ENCODE measurements around the gene ALPK1.

The ALPK1 gene

DNA sequence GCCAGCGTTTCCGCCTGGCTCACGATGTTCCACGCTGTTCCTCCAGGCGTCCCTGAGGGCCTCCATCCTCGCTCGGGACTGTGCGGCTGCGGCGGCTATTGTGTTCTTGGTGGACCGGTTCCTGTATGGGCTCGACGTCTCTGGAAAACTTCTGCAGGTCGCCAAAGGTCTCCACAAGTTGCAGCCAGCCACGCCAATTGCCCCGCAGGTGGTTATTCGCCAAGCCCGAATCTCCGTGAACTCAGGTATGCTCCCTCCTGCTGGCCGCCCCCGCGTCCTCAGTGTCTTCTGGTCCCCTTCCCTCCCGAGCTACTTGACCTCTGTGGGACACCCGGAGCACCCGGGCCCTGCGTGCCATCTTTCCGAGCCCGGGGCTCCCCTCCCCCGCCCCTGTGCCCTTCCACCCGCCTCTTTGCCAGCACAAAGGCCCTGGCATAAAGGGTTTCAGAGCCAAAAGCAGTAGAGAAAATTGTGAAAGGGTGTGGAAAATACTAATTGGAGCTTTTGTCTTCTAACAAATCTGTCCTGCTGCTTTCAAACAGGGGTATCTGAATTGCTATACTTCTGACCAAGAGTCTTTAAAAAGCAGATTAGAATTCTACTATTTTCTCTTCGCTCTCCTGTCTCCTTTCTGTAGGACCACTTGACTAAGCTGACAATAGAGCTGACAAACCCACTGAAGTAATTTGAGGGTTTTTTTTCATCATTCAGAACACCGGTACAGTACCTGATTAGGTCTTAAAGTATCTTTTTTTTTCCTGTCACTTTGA lies 114.8 kb downstream of the ALPK1 start:
- TF ChIP-seq, protein P1, sequence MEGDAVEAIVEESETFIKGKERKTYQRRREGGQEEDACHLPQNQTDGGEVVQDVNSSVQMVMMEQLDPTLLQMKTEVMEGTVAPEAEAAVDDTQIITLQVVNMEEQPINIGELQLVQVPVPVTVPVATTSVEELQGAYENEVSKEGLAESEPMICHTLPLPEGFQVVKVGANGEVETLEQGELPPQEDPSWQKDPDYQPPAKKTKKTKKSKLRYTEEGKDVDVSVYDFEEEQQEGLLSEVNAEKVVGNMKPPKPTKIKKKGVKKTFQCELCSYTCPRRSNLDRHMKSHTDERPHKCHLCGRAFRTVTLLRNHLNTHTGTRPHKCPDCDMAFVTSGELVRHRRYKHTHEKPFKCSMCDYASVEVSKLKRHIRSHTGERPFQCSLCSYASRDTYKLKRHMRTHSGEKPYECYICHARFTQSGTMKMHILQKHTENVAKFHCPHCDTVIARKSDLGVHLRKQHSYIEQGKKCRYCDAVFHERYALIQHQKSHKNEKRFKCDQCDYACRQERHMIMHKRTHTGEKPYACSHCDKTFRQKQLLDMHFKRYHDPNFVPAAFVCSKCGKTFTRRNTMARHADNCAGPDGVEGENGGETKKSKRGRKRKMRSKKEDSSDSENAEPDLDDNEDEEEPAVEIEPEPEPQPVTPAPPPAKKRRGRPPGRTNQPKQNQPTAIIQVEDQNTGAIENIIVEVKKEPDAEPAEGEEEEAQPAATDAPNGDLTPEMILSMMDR (IDR thresholded peaks at IDR 0.05; ENCODE audit: borderline replicate concordance, control extremely low read depth, extremely low read depth, insufficient read depth, missing control alignments): no peak
- in situ Hi-C loops (cut with MboI; ENCODE audit: low sequenced_read_pairs, unreplicated experiment): no loop called here
- no peak for DNase-seq (ENCODE audit: low spot score)

DNA sequence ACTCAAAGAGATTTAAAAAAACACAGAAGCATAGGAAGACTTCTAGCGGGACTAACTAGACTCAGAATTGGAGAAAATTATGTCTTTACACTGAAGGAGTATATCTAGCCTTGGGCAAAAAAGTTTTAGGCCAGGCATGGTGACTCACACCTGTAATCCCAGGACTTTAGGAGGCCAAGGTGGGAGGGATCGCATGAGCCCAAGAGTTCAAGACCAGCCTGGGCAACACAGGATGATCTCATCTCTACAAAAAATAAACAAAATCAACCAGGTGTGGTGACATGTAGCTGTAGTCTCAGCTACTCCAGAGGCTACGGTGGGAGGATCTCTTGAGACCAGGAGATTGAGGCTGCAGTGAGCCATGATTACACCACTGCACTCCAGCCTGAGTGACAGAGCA lies 119.3 kb downstream of the ALPK1 start:
- DNase-seq (ENCODE audit: low spot score): no peak
- in situ Hi-C loops (cut with MboI; ENCODE audit: low sequenced_read_pairs, unreplicated experiment): no loop called here
- TF ChIP-seq, protein P1 (IDR thresholded peaks at IDR 0.05; ENCODE audit: borderline replicate concordance, control extremely low read depth, extremely low read depth, insufficient read depth, missing control alignments): no peak

DNA sequence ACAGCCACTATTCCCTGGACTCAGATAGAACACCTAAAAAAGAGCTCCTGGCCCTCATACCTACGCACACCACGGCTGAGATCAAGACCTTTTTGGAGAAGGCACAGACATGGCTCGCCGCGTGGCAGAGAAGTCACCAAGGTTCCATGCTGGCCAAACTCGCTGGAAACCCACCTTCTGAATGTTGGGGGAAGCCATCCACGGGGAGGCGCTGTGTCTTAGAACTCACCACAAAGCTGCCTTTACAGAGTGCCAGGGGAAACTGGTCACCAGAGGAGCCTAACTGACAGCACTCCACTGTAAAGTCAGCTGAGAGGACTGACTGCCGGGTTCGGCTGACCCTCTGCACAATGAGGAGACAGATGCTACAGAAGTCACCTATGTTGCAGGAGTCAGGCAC lies 120.9 kb downstream of the ALPK1 start:
- TF ChIP-seq, protein P1 (IDR thresholded peaks at IDR 0.05; ENCODE audit: borderline replicate concordance, control extremely low read depth, extremely low read depth, insufficient read depth, missing control alignments): no peak
- in situ Hi-C loops (cut with MboI; ENCODE audit: low sequenced_read_pairs, unreplicated experiment): no loop called here
- no peak for DNase-seq (ENCODE audit: low spot score)

DNA sequence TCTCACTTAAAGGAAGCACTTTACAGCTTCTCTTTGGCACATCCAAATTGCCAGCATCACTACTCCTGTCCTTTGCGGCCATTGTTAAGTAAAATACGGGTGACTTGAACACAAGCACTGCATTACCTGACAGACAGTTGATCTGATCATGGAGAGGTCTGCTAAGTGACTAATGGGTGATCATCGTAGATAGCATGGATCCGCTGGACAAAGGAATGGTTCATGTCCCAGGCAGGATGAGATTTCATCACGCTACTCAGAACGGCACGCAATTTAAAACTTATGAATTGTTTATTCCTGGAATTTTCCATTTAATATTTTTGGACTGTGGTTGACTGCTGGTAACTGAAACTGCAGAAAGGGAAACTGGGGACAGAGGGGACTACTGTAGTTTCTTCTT lies 124.7 kb downstream of the ALPK1 start:
- TF ChIP-seq, protein P1 (IDR thresholded peaks at IDR 0.05; ENCODE audit: borderline replicate concordance, control extremely low read depth, extremely low read depth, insufficient read depth, missing control alignments): no peak
- in situ Hi-C loops (cut with MboI; ENCODE audit: low sequenced_read_pairs, unreplicated experiment): no loop called here
- no peak for DNase-seq (ENCODE audit: low spot score)

DNA sequence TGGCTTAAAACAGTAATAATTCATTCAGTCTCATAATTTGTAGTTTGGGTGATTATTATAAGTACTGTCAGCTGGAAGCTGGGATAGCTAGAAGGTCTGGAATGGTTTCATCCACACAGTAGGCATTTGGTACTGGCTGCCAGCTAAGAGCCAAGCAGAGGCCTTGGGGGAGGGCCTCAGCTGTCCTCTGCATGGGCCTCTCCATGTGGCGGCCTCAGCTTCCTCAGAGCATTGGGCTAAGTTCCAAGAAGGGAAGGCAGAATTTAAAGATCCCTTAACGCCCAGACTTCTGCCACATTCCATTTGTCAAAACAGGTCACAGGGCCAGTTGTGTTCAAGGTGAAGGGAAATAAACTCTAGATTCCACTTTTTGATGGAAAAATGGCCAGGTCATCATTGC lies 125.5 kb downstream of the ALPK1 start:
- in situ Hi-C loops (cut with MboI; ENCODE audit: low sequenced_read_pairs, unreplicated experiment): no loop called here
- TF ChIP-seq, protein P1 (IDR thresholded peaks at IDR 0.05; ENCODE audit: borderline replicate concordance, control extremely low read depth, extremely low read depth, insufficient read depth, missing control alignments): no peak
- no peak for DNase-seq (ENCODE audit: low spot score)

DNA sequence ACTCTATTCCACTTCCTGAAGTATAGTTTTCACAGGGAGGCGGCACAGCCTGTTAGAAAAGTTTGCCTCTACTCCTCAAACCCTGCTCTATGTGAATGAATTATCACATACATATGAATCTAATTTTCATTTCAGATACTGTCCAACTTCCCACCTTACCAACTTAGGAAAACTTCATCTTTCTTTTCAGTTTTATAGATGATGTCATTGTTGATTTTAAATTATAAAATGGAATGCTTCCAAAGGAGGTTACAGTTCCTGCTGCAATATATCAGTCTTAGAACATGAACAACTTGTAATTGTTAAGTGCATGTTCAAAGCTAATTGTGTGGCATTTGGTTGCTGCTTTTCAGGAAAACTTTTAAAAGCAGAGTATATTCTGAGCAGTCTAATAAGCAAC lies 126.4 kb downstream of the ALPK1 start:
- in situ Hi-C loops (cut with MboI; ENCODE audit: low sequenced_read_pairs, unreplicated experiment): no loop called here
- TF ChIP-seq, protein P1 (IDR thresholded peaks at IDR 0.05; ENCODE audit: borderline replicate concordance, control extremely low read depth, extremely low read depth, insufficient read depth, missing control alignments): no peak
- no peak for DNase-seq (ENCODE audit: low spot score)

All from GM13976 (cell line).